HCT116 (cell line): Measurements from ENCODE around the gene RALGPS1. TPM values are rescaled to one million over a fixed set of nuclear protein-coding genes. Genes with fewer than 3 reads are reported as not detected.

Source experiments
- ATAC-seq: fragments of 200-7000 bp; cut with Tn5 transposase; 2 replicates; pipeline ENCODE4 v1.9.1; 2020; ENCODE audit warnings: mild to moderate bottlenecking, moderate library complexity
- BruUV-seq: library from RNA; stranded (reverse); fragments of 400-500 nt; replicated peaks from 2 replicates; lab custom pipeline; 2021; lab: Mats Ljungman, UMichigan
- CTCF ChIA-PET: fragments of 300-600 bp; sonication (Branson Sonifier 250); formaldehyde crosslinking; loops from one replicate; lab custom pipeline; 2021; ENCODE audit warnings: antibody characterized with exemption; lab: Charles Lee
- POLR2A ChIA-PET: fragments of 300-600, 350-600 bp; sonication (Branson Sonifier 250); formaldehyde crosslinking; loops from one replicate; lab custom pipeline; 2021; ENCODE audit warnings: antibody characterized with exemption; lab: Charles Lee
- RAD21 ChIA-PET, 2 experiments: fragments of 300-600 bp; sonication (Branson Sonifier 250); formaldehyde crosslinking; loops; one replicate each; lab custom pipeline; 2023; ENCODE audit warnings: low total read pairs in 2 of 2; ENCODE audit not compliant: uncharacterized antibody in 2 of 2, unreplicated experiment in 2 of 2, low non-redundant PET in 1 of 2; lab: Charles Lee
- DNase-seq: peaks from one replicate; pipeline ENCODE4 v3.0.0-alpha.2; 2010; ENCODE audit warnings: low read depth, low spot score
- H2AFZ ChIP-seq: fragments of 200-600 bp; shearing (Covaris generic), sonication (generic); 2 replicates; pipeline ENCODE4 v1.6.1; 2017; ENCODE audit warnings: low read depth, mixed run types, mixed read lengths, antibody characterized with exemption, low read length; ENCODE audit not compliant: poor library complexity, severe bottlenecking
- H3K27ac ChIP-seq: 2 replicates; pipeline ENCODE4 v1.5.1; 2012; ENCODE audit warnings: low read depth, low read length
- H3K27me3 ChIP-seq: fragments of 200-600 bp; sonication (generic); 2 replicates; pipeline ENCODE4 v1.6.1; 2016; ENCODE audit warnings: mixed run types, low read length, mixed read lengths; ENCODE audit not compliant: insufficient read depth
- H3K36me3 ChIP-seq, 2 experiments: fragments of 200-500 bp in 1 of 2; fragments of 200-600 bp in 1 of 2; sonication (Bioruptor generic) in 1 of 2; sonication (generic) in 1 of 2; 2 replicates each; pipeline versions ENCODE4 v1.5.1 to v1.6.1; 2014 to 2016; ENCODE audit warnings: low read length in 2 of 2, inconsistent platforms in 1 of 2, mixed read lengths in 1 of 2, mixed run types in 1 of 2; ENCODE audit not compliant: insufficient read depth in 2 of 2, control insufficient read depth in 1 of 2
- H3K4me1 ChIP-seq, 2 experiments: fragments of 200-600 bp in 1 of 2; sonication (generic) in 1 of 2; 2 replicates each; pipeline versions ENCODE4 v1.5.1 to v1.6.1; 2012 to 2017; ENCODE audit warnings: low read length in 2 of 2, inconsistent platforms in 1 of 2, mild to moderate bottlenecking in 1 of 2, mixed read lengths in 1 of 2, mixed run types in 1 of 2, moderate library complexity in 1 of 2; ENCODE audit not compliant: insufficient read depth in 2 of 2, control insufficient read depth in 1 of 2
- H3K4me2 ChIP-seq: fragments of 200-600 bp; sonication (generic); 2 replicates; pipeline ENCODE4 v1.6.1; 2017; ENCODE audit warnings: mixed run types, low read length, mixed read lengths
- H3K4me3 ChIP-seq, 2 experiments: fragments of 200-600 bp in 1 of 2; sonication (generic) in 1 of 2; replicated peaks in 1 of 2; 2 replicates each; pipeline ENCODE4 v1.5.1; 2011 to 2016; ENCODE audit warnings: low read length in 2 of 2, control low read depth in 1 of 2, low read depth in 1 of 2, mild to moderate bottlenecking in 1 of 2, mixed read lengths in 1 of 2, mixed run types in 1 of 2
- H3K79me2 ChIP-seq: fragments of 200-600 bp; sonication (generic); 2 replicates; pipeline ENCODE4 v1.6.1; 2017; ENCODE audit warnings: mild to moderate bottlenecking, mixed run types, low read length, moderate library complexity, mixed read lengths; ENCODE audit not compliant: insufficient read depth
- H3K9ac ChIP-seq: fragments of 200-600 bp; sonication (generic); 2 replicates; pipeline ENCODE4 v1.6.1; 2016; ENCODE audit warnings: low read length, mixed read lengths
- H3K9me2 ChIP-seq: fragments of 200-600 bp; sonication (generic), shearing (Covaris generic); 2 replicates; pipeline ENCODE4 v1.6.1; 2017; ENCODE audit warnings: mixed run types, mild to moderate bottlenecking, moderate library complexity; ENCODE audit not compliant: insufficient read depth
- H3K9me3 ChIP-seq, 2 experiments: fragments of 200-500 bp in 1 of 2; fragments of 200-600 bp in 1 of 2; sonication (Bioruptor generic) in 1 of 2; sonication (generic) in 1 of 2; 2 replicates each; pipeline ENCODE4 v1.6.1; 2014 to 2017; ENCODE audit warnings: low read length in 2 of 2, mixed read lengths in 2 of 2, inconsistent platforms in 1 of 2, low read depth in 1 of 2, mild to moderate bottlenecking in 1 of 2, mixed run types in 1 of 2, moderate library complexity in 1 of 2; ENCODE audit not compliant: control insufficient read depth in 1 of 2, insufficient read depth in 1 of 2
- H4K20me1 ChIP-seq: fragments of 200-600 bp; sonication (generic), shearing (Covaris generic); 2 replicates; pipeline ENCODE4 v1.6.1; 2017; ENCODE audit warnings: mixed run types, mild to moderate bottlenecking, moderate library complexity; ENCODE audit not compliant: insufficient read depth
- CBX3 ChIP-seq: IDR thresholded peaks from 2 replicates; pipeline ENCODE4 v1.6.1; 2012; ENCODE audit warnings: low read depth
- CTCF ChIP-seq, 3 experiments: fragments of 200-600 bp in 1 of 3; sonication (generic) in 1 of 3; IDR thresholded peaks in 2 of 3; conservative IDR thresholded peaks in 1 of 3; 2 replicates each; pipeline ENCODE4 v1.5.1; 2012 to 2017; ENCODE audit warnings: low read depth in 2 of 3, low read length in 2 of 3, antibody characterized with exemption in 1 of 3, borderline replicate concordance in 1 of 3, control low read depth in 1 of 3, mild to moderate bottlenecking in 1 of 3, mixed read lengths in 1 of 3, mixed run types in 1 of 3, moderate library complexity in 1 of 3; ENCODE audit not compliant: insufficient read depth in 1 of 3
- FOSL1 ChIP-seq: IDR thresholded peaks from 2 replicates; pipeline ENCODE4 v1.6.1; 2012; ENCODE audit warnings: low read depth
- MAX ChIP-seq: IDR thresholded peaks from 2 replicates; pipeline ENCODE4 v1.6.1; 2012
- POLR2A ChIP-seq: IDR thresholded peaks from 2 replicates; pipeline ENCODE4 v1.7.0; 2011; ENCODE audit warnings: borderline replicate concordance; ENCODE audit not compliant: insufficient read depth, insufficient read length; ENCODE audit errors: extremely low read depth
- POLR2AphosphoS5 ChIP-seq: IDR thresholded peaks from 2 replicates; pipeline ENCODE4 v1.6.1; 2011; ENCODE audit warnings: mild to moderate bottlenecking, low read depth, low read length, moderate library complexity
- SIN3A ChIP-seq: IDR thresholded peaks from 2 replicates; pipeline ENCODE4 v1.6.1; 2012; ENCODE audit warnings: low read depth
- SRF ChIP-seq: IDR thresholded peaks from 2 replicates; pipeline ENCODE4 v1.6.1; 2012; ENCODE audit warnings: low read depth
- YY1 ChIP-seq: IDR thresholded peaks from 2 replicates; pipeline ENCODE4 v1.6.1; 2011; ENCODE audit warnings: low read length, low read depth, moderate library complexity, mild to moderate bottlenecking; ENCODE audit not compliant: insufficient replicate concordance; ENCODE audit errors: extremely low read depth
- ZFX ChIP-seq: fragments of 450-650 bp; IDR thresholded peaks from 2 replicates; pipeline ENCODE4 v1.6.1; 2017
- intact Hi-C: fragments of 100-400 bp; cut with micrococcal nuclease; formaldehyde crosslinking; loops from 2 replicates; pipeline ENCODE4 v1.10.0; 2022
- total RNA-seq: library from RNA; stranded (reverse); gene quantifications from one replicate; pipeline ENCODE4 v1.2.1, GENCODE V29; 2021; ENCODE audit not compliant: unreplicated experiment

The RALGPS1 gene
- total RNA-seq, 1 experiment from 2014 or later: 7.6 TPM

- TF ChIP-seq MAX (no peak), ZFX (no peak), FOSL1 (no peak), POLR2A (no peak), CTCF (IDR thresholded peaks at IDR 0.05 in 2 of 3, conservative IDR thresholded peaks at IDR 0.05 in 1 of 3; ENCODE audit: borderline replicate concordance in 1 of 3, insufficient read depth in 1 of 3, low read depth in 2 of 3, low read length in 2 of 3) (no peak)
These were observed 235.1 kb downstream of the RALGPS1 start (continued) for GRCh38 chr9:127149463-127150390.

DNA sequence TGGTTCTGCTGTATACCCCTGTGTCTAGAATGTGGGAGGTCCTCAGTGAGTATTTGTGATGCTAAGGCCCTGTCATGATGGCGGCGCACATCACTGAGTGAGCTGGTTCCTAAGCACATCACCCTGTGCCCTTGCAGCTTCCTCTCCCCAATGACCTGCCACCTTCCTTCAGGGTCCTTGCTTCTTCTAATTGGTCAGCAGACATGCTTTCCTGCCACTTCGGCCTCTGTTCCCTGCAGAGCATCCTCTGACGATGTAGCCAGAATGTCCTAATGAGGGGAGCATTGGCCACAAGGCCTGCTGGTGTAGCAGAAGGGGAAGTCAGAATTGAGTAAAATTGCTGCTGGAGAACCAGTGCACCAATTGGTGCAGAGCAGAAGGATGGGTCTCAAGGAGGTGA is 238.9 kb downstream of the RALGPS1 start:
- no peak for DNase-seq
- ChIA-PET CTCF (no interaction called here), POLR2A (no interaction called here), RAD21 (no interaction called here)
- intact Hi-C loops: no loop called here
- no peaks in the 10 kb centered on the region for H3K27me3 ChIP-seq
- ATAC-seq: no peak
- no TSS peak for BruUV-seq
- H3K79me2 ChIP-seq: no peaks in the 10 kb centered on the region
- H3K9me2 ChIP-seq: no peaks in the 10 kb centered on the region
- no peak overlapping the region for H3K4me3 ChIP-seq
- H3K9me3 ChIP-seq: no peaks in the 10 kb centered on the region
- H3K36me3 ChIP-seq: no peaks in the 10 kb centered on the region
- H3K27ac ChIP-seq: no peak overlapping the region
- H3K4me1 ChIP-seq: no peaks in the 10 kb centered on the region; a peak in 1 of 4 replicates
- no peak overlapping the region for H3K9ac ChIP-seq
- H4K20me1 ChIP-seq: no peaks in the 10 kb centered on the region
- H2AFZ ChIP-seq: no peak overlapping the region
- no peak for TF ChIP-seq ZFX
- TF ChIP-seq SIN3A: no peak
- no peak for TF ChIP-seq SRF
- TF ChIP-seq YY1: no peak
- no peak for TF ChIP-seq POLR2AphosphoS5
- no peak for TF ChIP-seq CBX3
- H3K4me2 ChIP-seq: no peak overlapping the region
